Parathyroid adenoma (tissue), 2 donors: Measurements from ENCODE around the gene TXLNA.

Experiments
- H2AFZ ChIP-seq: fragments of 300-600 bp; sonication (generic); one replicate; pipeline ENCODE4 v1.7.0; 2017; ENCODE audit warnings: antibody characterized with exemption, mild to moderate bottlenecking
- H3K27ac ChIP-seq: fragments of 300-600 bp; sonication (generic); one replicate; pipeline ENCODE4 v1.7.0; 2017
- H3K27me3 ChIP-seq: fragments of 300-600 bp; sonication (generic); one replicate; pipeline ENCODE4 v1.7.0; 2017; ENCODE audit warnings: low read length; ENCODE audit not compliant: control insufficient read depth, insufficient read depth
- H3K36me3 ChIP-seq: fragments of 300-600 bp; sonication (generic); one replicate; pipeline ENCODE4 v1.7.0; 2017; ENCODE audit warnings: low read length; ENCODE audit not compliant: control insufficient read depth, insufficient read depth
- H3K4me1 ChIP-seq: fragments of 300-600 bp; sonication (generic); one replicate; pipeline ENCODE4 v1.7.0; 2017; ENCODE audit warnings: control low read depth
- H3K4me2 ChIP-seq: fragments of 300-600 bp; sonication (generic); one replicate; pipeline ENCODE4 v1.7.0; 2017; ENCODE audit warnings: low read length
- H3K4me3 ChIP-seq: fragments of 300-600 bp; sonication (generic); one replicate; pipeline ENCODE4 v1.7.0; 2017; ENCODE audit warnings: low read depth, low read length
- H3K79me2 ChIP-seq: fragments of 300-600 bp; sonication (generic); one replicate; pipeline ENCODE4 v1.7.0; 2017; ENCODE audit warnings: control low read depth
- H3K9ac ChIP-seq: fragments of 300-600 bp; sonication (generic); one replicate; pipeline ENCODE4 v1.7.0; 2017; ENCODE audit warnings: mild to moderate bottlenecking
- H3K9me3 ChIP-seq: fragments of 300-600 bp; sonication (generic); one replicate; pipeline ENCODE4 v1.7.0; 2017; ENCODE audit warnings: low read length; ENCODE audit not compliant: control insufficient read depth
- CTCF ChIP-seq: fragments of 300-600 bp; sonication (generic); IDR thresholded peaks from one replicate; pipeline ENCODE4 v1.7.0; 2017; ENCODE audit warnings: antibody characterized with exemption, mild to moderate bottlenecking
- donor health status: primary hyperparathyroidism.

TXLNA gene

GRCh38 chr1:32242341-32242851 is 62.9 kb downstream of the TXLNA start:
- Histone ChIP-seq H3K36me3 (no peaks in the 10 kb centered on the region), H3K4me2 (no peak overlapping the region), H3K27me3 (no peaks in the 10 kb centered on the region), H3K4me1 (no peaks in the 10 kb centered on the region), H3K4me3 (no peak overlapping the region), H3K79me2 (no peaks in the 10 kb centered on the region), H3K9me3 (no peaks in the 10 kb centered on the region), H2AFZ (no peak overlapping the region), H3K27ac (no peak overlapping the region), H3K9ac (no peak overlapping the region)
- TF ChIP-seq CTCF, result no peak

GRCh38 chr1:32246888-32247273 is 67.4 kb downstream of the TXLNA start, which contains the start of gene FAM167B:
Gene FAM167B, plus strand, starts transcription at chr1:32247222. Its CDS starts 200 bp downstream, at chr1:32247422.
- peak within 1 kb of the TSS; percentile 64 for H2AFZ ChIP-seq

GRCh38 chr1:32247452-32247851 is 68.0 kb downstream of the TXLNA start:
- Histone ChIP-seq H3K27ac (peak overlapping the region; percentile 60), H3K4me2 (no peak overlapping the region), H3K4me1 (peaks cover 2% of the 10 kb centered on the region), H3K9me3 (no peaks in the 10 kb centered on the region), H3K36me3 (no peaks in the 10 kb centered on the region), H3K79me2 (no peaks in the 10 kb centered on the region), H2AFZ (no peak overlapping the region), H3K9ac (no peak overlapping the region), H3K4me3 (peak overlapping the region; percentile 5), H3K27me3 (no peaks in the 10 kb centered on the region)
- no peak for TF ChIP-seq CTCF

More at GRCh38 chr1:32246888-32247273, 67.4 kb downstream of the TXLNA start, which contains the start of gene FAM167B:
- Histone ChIP-seq H3K4me1 (peaks cover 2% of the 10 kb centered on the region), H3K4me2 (no peak within 1 kb of the TSS), H3K79me2 (no peaks in the 10 kb centered on the region), H3K9me3 (no peaks in the 10 kb centered on the region), H3K27me3 (no peaks in the 10 kb centered on the region), H3K27ac (peak within 1 kb of the TSS; percentile 60), H3K36me3 (no peaks in the 10 kb centered on the region), H3K4me3 (peak within 1 kb of the TSS; percentile 5), H3K9ac (no peak within 1 kb of the TSS)
- no peak for TF ChIP-seq CTCF
